Measurements from ENCODE around the gene SNF8.

The SNF8 gene

GRCh38 chr17:48893646-48894508, 50.8 kb downstream of the SNF8 start:
- no peak for DNase-seq (ENCODE audit: low read depth in 4 of 4, low spot score in 1 of 4)

- DNase-seq (ENCODE audit: low read depth in 4 of 4, low spot score in 1 of 4), result no peak
Observed at GRCh38 chr17:48892940-48893645, 51.5 kb downstream of the SNF8 start.

DNA sequence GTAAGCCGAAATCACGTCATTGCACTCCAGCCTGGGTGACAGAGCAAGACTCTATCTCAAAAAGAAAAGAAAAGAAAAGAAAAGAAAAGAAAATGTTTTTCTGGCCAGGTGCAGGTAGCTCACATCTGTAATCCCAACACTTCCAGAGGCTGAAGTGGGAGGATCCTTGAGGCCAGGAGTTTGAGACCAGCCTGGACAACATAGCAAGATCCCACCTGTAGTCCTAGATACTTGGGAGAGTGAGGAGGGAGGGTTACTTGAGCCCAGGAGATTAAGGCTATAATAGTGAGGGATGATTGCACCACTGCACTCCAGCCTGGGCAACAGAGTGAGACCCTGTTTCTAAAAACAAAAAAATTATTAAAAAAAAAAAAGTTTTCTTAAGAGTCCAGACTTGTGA, 54.6 kb downstream of the SNF8 start:
- no peak for DNase-seq (ENCODE audit: low read depth in 4 of 4, low spot score in 1 of 4)

- no peak for DNase-seq (ENCODE audit: low read depth in 4 of 4, low spot score in 1 of 4)
Observed at GRCh38 chr17:48883171-48883570, 61.5 kb downstream of the SNF8 start.

- DNase-seq (ENCODE audit: low read depth in 4 of 4, low spot score in 1 of 4), result no peak
Observed at GRCh38 chr17:48882272-48882671, 62.4 kb downstream of the SNF8 start.
